NCI-H345 treated with DMSO at 0.1 percent for 48 hours (cell line): ENCODE data around the gene GPR108.
"Not testable (repeated sequence)": the region's sequence is repeated elsewhere in the genome, so short reads cannot be mapped to it uniquely, and the experiment has no call there.

Experiments
- DNase-seq: peaks from one replicate; lab custom pipeline; 2025; ENCODE audit not compliant: unreplicated experiment; lab: John Stamatoyannopoulos, UW

Gene GPR108

GRCh38 chr19:6761053-6761676, 23.8 kb upstream of the GPR108 start:
- DNase-seq: no peak

- DNase-seq: no peak
These were observed 23.2 kb upstream of the GPR108 start for GRCh38 chr19:6760606-6761005.

- no peak for DNase-seq
These were observed 17.5 kb upstream of the GPR108 start for GRCh38 chr19:6754653-6755463.

GRCh38 chr19:6754136-6754535, 16.8 kb upstream of the GPR108 start:
- DNase-seq: no peak

- DNase-seq: no peak
These were observed 16.0 kb upstream of the GPR108 start for GRCh38 chr19:6753178-6754031.

- no peak for DNase-seq
These were observed 15.1 kb upstream of the GPR108 start for GRCh38 chr19:6752256-6753177.

- DNase-seq: no peak
These were observed 13.8 kb upstream of the GPR108 start for GRCh38 chr19:6751189-6751588.

GRCh38 chr19:6750062-6750461, 12.7 kb upstream of the GPR108 start:
- no peak for DNase-seq

GRCh38 chr19:6748543-6748942, 11.2 kb upstream of the GPR108 start:
- DNase-seq: not testable (repeated sequence)

GRCh38 chr19:6745965-6746364, 8.6 kb upstream of the GPR108 start:
- no peak for DNase-seq

- no peak for DNase-seq
These were observed 7.3 kb upstream of the GPR108 start for GRCh38 chr19:6744381-6745301.

GRCh38 chr19:6743714-6744380, 6.5 kb upstream of the GPR108 start:
- DNase-seq: no peak

- no peak for DNase-seq
These were observed 5.7 kb upstream of the GPR108 start for GRCh38 chr19:6743066-6743465.

GRCh38 chr19:6740589-6741343, 3.4 kb upstream of the GPR108 start:
- DNase-seq: no peak

GRCh38 chr19:6739883-6740588, 2.7 kb upstream of the GPR108 start:
- DNase-seq: no peak

GRCh38 chr19:6739390-6739882, 2.1 kb upstream of the GPR108 start, which contains the start of gene TRIP10:
Gene TRIP10 (plus strand): TSS chr19:6739680. CDS start chr19:6739762, 82 bp downstream.
- DNase-seq: peak; percentile 30

GRCh38 chr19:6738787-6739389, 1.5 kb upstream of the GPR108 start:
- DNase-seq: no peak
